ENCODE data around the gene DCTPP1. TPM values are rescaled to one million over a fixed set of nuclear protein-coding genes. Genes with fewer than 3 reads are reported as not detected.
A peak's percentile ranks its signal among the peaks of the same experiment; 100 is the strongest.

The DCTPP1 gene
- total and polyA plus RNA-seq, 2 of the 13 experiments (the other 11 are each of a cell fraction or from before 2014, with no cell fraction given), result 54.8 to 74.4 TPM

- H3K4me2 ChIP-seq (ENCODE audit: low read depth, low read length), result peak overlapping the region; percentile 62
- TF ChIP-seq SCMH1 (CRISPR knock-in tag; IDR thresholded peaks at IDR 0.05; ENCODE audit: borderline replicate concordance) (no peak), FOSL2 (CRISPR knock-in tag; IDR thresholded peaks at IDR 0.05) (peak; percentile 43), JARID2 (CRISPR knock-in tag; IDR thresholded peaks at IDR 0.05; ENCODE audit: insufficient replicate concordance) (no peak), GTF3A (CRISPR knock-in tag; conservative IDR thresholded peaks at IDR 0.05) (no peak), NR2F6 (IDR thresholded peaks at IDR 0.05) (peak; percentile 79), NR2F6 (CRISPR knock-in tag; IDR thresholded peaks at IDR 0.05) (peak; percentile 81), KAT7 (CRISPR knock-in tag; IDR thresholded peaks at IDR 0.05; ENCODE audit: borderline replicate concordance) (no peak), PHB2 (IDR thresholded peaks at IDR 0.05; ENCODE audit: partially characterized antibody) (no peak), KMT2A (CRISPR knock-in tag; IDR thresholded peaks at IDR 0.05) (no peak), ZFP91 (CRISPR knock-in tag; IDR thresholded peaks at IDR 0.05; ENCODE audit: borderline replicate concordance) (no peak), ZNF577 (CRISPR knock-in tag; IDR thresholded peaks at IDR 0.05; ENCODE audit: borderline replicate concordance, low read depth) (no peak), FLYWCH1 (CRISPR knock-in tag; IDR thresholded peaks at IDR 0.05) (no peak), ZNF414 (CRISPR knock-in tag; IDR thresholded peaks at IDR 0.05) (no peak), ZSCAN30 (CRISPR knock-in tag; IDR thresholded peaks at IDR 0.05) (no peak), ZSCAN29 (CRISPR knock-in tag; conservative IDR thresholded peaks at IDR 0.05) (0 out of 2 replicates have a peak, but pooled peaks have one; percentile 66), MTA3 (CRISPR knock-in tag; IDR thresholded peaks at IDR 0.05) (no peak), ZHX2 (IDR thresholded peaks at IDR 0.05; ENCODE audit: low read depth) (no peak; the same call in 1 of the 2 replicates), ZHX2 (CRISPR knock-in tag; IDR thresholded peaks at IDR 0.05; ENCODE audit: borderline replicate concordance) (no peak), ZNF746 (CRISPR knock-in tag; IDR thresholded peaks at IDR 0.05) (0 out of 2 replicates have a peak, but pooled peaks have one; percentile 11)
Measured at GRCh38 chr16:30449116-30449435, 19.2 kb upstream of the DCTPP1 start.

More at GRCh38 chr16:30449116-30449435, 19.2 kb upstream of the DCTPP1 start:
- Histone ChIP-seq H3K9ac (ENCODE audit: insufficient read depth, low read depth, low read length) (no peak overlapping the region), H3K36me3 (replicated peaks in 1 of 2; ENCODE audit: control insufficient read depth in 1 of 2, insufficient read depth in 2 of 2, low read length in 2 of 2) (no peaks in the 10 kb centered on the region; a peak in 2 of 5 replicates), H3K27me3 (ENCODE audit: control insufficient read depth in 1 of 2, insufficient read depth in 2 of 2, low read length in 2 of 2) (no peaks in the 10 kb centered on the region; a peak in 1 of 5 replicates), H3K27ac (ENCODE audit: extremely low read length, insufficient read depth, low read length) (peak overlapping the region; percentile 16), H2AFZ (ENCODE audit: low read length) (no peak overlapping the region), H4K20me1 (ENCODE audit: insufficient read depth, low read length) (peaks cover 12% of the 10 kb centered on the region), H3K4me3 (replicated peaks in 1 of 3; ENCODE audit: insufficient read depth in 1 of 3, low read depth in 2 of 3, low read length in 3 of 3) (no peak overlapping the region), H3K79me2 (ENCODE audit: insufficient read depth, low read length) (peaks cover 16% of the 10 kb centered on the region), H3K9me3 (ENCODE audit: low read length) (no peaks in the 10 kb centered on the region), H3K4me1 (ENCODE audit: insufficient read depth, low read length) (peaks cover 92% of the 10 kb centered on the region)
- in situ Hi-C loops (cut with HindIII; ENCODE audit: extremely low pct_ligation_motif_present, low pct_unique_long_range_greater_than_20kb), result no loop called here
- ChIA-PET CTCF (ENCODE audit: low intra/inter-chr PET ratio, low total read pairs) (interaction anchor here (1.2 to 2.1 kb wide), 4 partner anchors 19 to 179 kb away, joined by 3 to 11 read pairs (median 4); partner anchors contain the start of gene DCTPP1), POLR2A (interaction anchor here (0.8 to 4.6 kb wide), 5 partner anchors 10 to 161 kb away, joined by 3 to 29 read pairs (median 8); partner anchors contain the start of genes DCTPP1 and ZNF689)
- DNase-seq (ENCODE audit: low spot score), result peak; percentile 86
- intact Hi-C loops (cut with micrococcal nuclease; ENCODE audit: unreplicated experiment), result loop anchor here (2.0 kb wide), 1 partner anchor 78 kb away; the partner anchor contains the start of gene ZNF768
- FAIRE-seq, result peak; percentile 42
- BruUV-seq (replicated peaks), result no TSS peak
- WGBS (ENCODE audit: low lambda C conversion rate), result 15% methylated on average over 3 of the region's 3 CpGs
- no peak for ATAC-seq

Data from HepG2 (cell line).